IMR-90 (cell line): Measurements from ENCODE around the gene TIGIT. TPM values are rescaled to one million over a fixed set of nuclear protein-coding genes. Genes with fewer than 3 reads are reported as not detected.

Experiments used
- ATAC-seq: fragments of 200-7000 bp; cut with Tn5 transposase; 2 replicates; pipeline ENCODE4 v1.9.1; 2020; ENCODE audit warnings: low read depth, mild to moderate bottlenecking, moderate library complexity
- BruUV-seq: library from RNA; stranded (reverse); fragments of 400-500 nt; replicated peaks from 2 replicates; lab custom pipeline; 2021; lab: Mats Ljungman, UMichigan
- CTCF ChIA-PET: fragments of 300-600 bp; formaldehyde crosslinking; extraction: SDS; loops from one replicate; lab custom pipeline; 2021; ENCODE audit warnings: antibody characterized with exemption; lab: Yijun Ruan, JAX
- POLR2A ChIA-PET: fragments of 300-600 bp; sonication (Branson Sonifier 250); formaldehyde crosslinking; loops from one replicate; lab custom pipeline; 2022; ENCODE audit warnings: antibody characterized with exemption; ENCODE audit not compliant: unreplicated experiment; lab: Charles Lee
- DNase-seq: peaks from one replicate; pipeline ENCODE4 v3.0.0; 2013
- H2AFZ ChIP-seq: replicated peaks from 2 replicates; pipeline ENCODE3; 2013; ENCODE audit warnings: low read length, mild to moderate bottlenecking; ENCODE audit not compliant: poor library complexity
- H2AK5ac ChIP-seq: 2 replicates; pipeline ENCODE4 v1.6.1; 2013; ENCODE audit warnings: low read depth, low read length, inconsistent platforms
- H2AK9ac ChIP-seq: replicated peaks from 2 replicates; pipeline ENCODE3; 2013; ENCODE audit warnings: mild to moderate bottlenecking, low read depth, low read length, moderate library complexity; ENCODE audit not compliant: poor library complexity
- H2BK120ac ChIP-seq: 2 replicates; pipeline ENCODE4 v1.6.1; 2013; ENCODE audit warnings: low read depth, low read length, inconsistent platforms
- H2BK15ac ChIP-seq: 3 replicates; pipeline ENCODE4 v1.6.1; 2013; ENCODE audit warnings: low read depth, low read length, inconsistent platforms
- H2BK20ac ChIP-seq: 2 replicates; pipeline ENCODE4 v1.6.1; 2013; ENCODE audit warnings: low read depth, mild to moderate bottlenecking, inconsistent platforms, low read length, moderate library complexity
- H2BK5ac ChIP-seq: 2 replicates; pipeline ENCODE4 v1.6.1; 2013; ENCODE audit warnings: mild to moderate bottlenecking, low read depth, low read length, inconsistent platforms; ENCODE audit not compliant: poor library complexity, severe bottlenecking
- H3K14ac ChIP-seq: replicated peaks from 2 replicates; pipeline ENCODE4 v1.6.1; 2013; ENCODE audit warnings: low read depth, low read length, inconsistent platforms
- H3K18ac ChIP-seq: 2 replicates; pipeline ENCODE4 v1.6.1; 2013; ENCODE audit warnings: low read depth, low read length, control low read depth
- H3K23ac ChIP-seq: 2 replicates; pipeline ENCODE4 v1.6.1; 2013; ENCODE audit warnings: low read depth, low read length, inconsistent platforms
- H3K27ac ChIP-seq: 2 replicates; pipeline ENCODE4 v1.5.1; 2013; ENCODE audit warnings: mild to moderate bottlenecking, control low read depth, low read length; ENCODE audit not compliant: insufficient read depth
- H3K27me3 ChIP-seq: 2 replicates; pipeline ENCODE4 v1.6.1; 2013; ENCODE audit warnings: low read length; ENCODE audit not compliant: control insufficient read depth, insufficient read depth
- H3K36me3 ChIP-seq: 2 replicates; pipeline ENCODE4 v1.6.1; 2013; ENCODE audit warnings: low read length, mixed read lengths; ENCODE audit not compliant: control insufficient read depth, insufficient read depth
- H3K4ac ChIP-seq: 2 replicates; pipeline ENCODE4 v1.6.1; 2013; ENCODE audit warnings: low read depth, low read length, inconsistent platforms
- H3K4me1 ChIP-seq: 2 replicates; pipeline ENCODE4 v1.6.1; 2013; ENCODE audit warnings: low read length, mixed read lengths; ENCODE audit not compliant: control insufficient read depth, insufficient read depth
- H3K4me2 ChIP-seq: 2 replicates; pipeline ENCODE4 v1.6.1; 2013; ENCODE audit warnings: low read depth, mild to moderate bottlenecking, control low read depth, low read length, moderate library complexity
- H3K4me3 ChIP-seq: 2 replicates; pipeline ENCODE4 v1.5.1; 2013; ENCODE audit warnings: low read depth, mild to moderate bottlenecking, control low read depth, low read length, moderate library complexity; ENCODE audit not compliant: insufficient read depth
- H3K56ac ChIP-seq: 2 replicates; pipeline ENCODE4 v1.6.1; 2013; ENCODE audit warnings: low read length, inconsistent platforms; ENCODE audit not compliant: insufficient read depth; ENCODE audit errors: extremely low read depth
- H3K79me1 ChIP-seq, 2 experiments: 2 replicates each; pipeline ENCODE4 v1.6.1; 2013; ENCODE audit warnings: low read length in 2 of 2, inconsistent platforms in 1 of 2, low read depth in 1 of 2
- H3K9ac ChIP-seq: 2 replicates; pipeline ENCODE4 v1.6.1; 2013; ENCODE audit warnings: low read depth, low read length, control low read depth
- H3K9me1 ChIP-seq: 2 replicates; pipeline ENCODE4 v1.6.1; 2013; ENCODE audit warnings: low read length, inconsistent platforms; ENCODE audit not compliant: insufficient read depth
- H3K9me3 ChIP-seq: 2 replicates; pipeline ENCODE4 v1.6.1; 2013; ENCODE audit warnings: low read length; ENCODE audit not compliant: control insufficient read depth, insufficient read depth
- H4K20me1 ChIP-seq: 2 replicates; pipeline ENCODE4 v1.6.1; 2013; ENCODE audit warnings: low read length, inconsistent platforms; ENCODE audit not compliant: insufficient read depth
- H4K5ac ChIP-seq: 2 replicates; pipeline ENCODE4 v1.6.1; 2013; ENCODE audit warnings: mild to moderate bottlenecking, low read depth, low read length, control low read depth
- H4K8ac ChIP-seq, 2 experiments: 2 replicates each; pipeline ENCODE4 v1.6.1; 2013; ENCODE audit warnings: low read depth in 2 of 2, low read length in 2 of 2, control low read depth in 1 of 2, inconsistent platforms in 1 of 2
- H4K91ac ChIP-seq: 2 replicates; pipeline ENCODE4 v1.6.1; 2013; ENCODE audit warnings: low read depth, low read length, inconsistent platforms; ENCODE audit not compliant: insufficient read depth
- BHLHE40 ChIP-seq: fragments of 150-350 bp; IDR thresholded peaks from 2 replicates; pipeline ENCODE4 v1.6.1; 2016; ENCODE audit warnings: mild to moderate bottlenecking, low read depth, low read length
- CEBPB ChIP-seq: IDR thresholded peaks from 2 replicates; pipeline ENCODE4 v1.6.1; 2012; ENCODE audit warnings: low read depth, low read length, improper control_type of control experiment
- CHD1 ChIP-seq: IDR thresholded peaks from 2 replicates; pipeline ENCODE4 v1.6.1; 2012; ENCODE audit warnings: low read depth, low read length, improper control_type of control experiment
- CTCF ChIP-seq: conservative IDR thresholded peaks from 2 replicates; pipeline ENCODE4 v1.5.1; 2012; ENCODE audit warnings: mild to moderate bottlenecking, low read depth, low read length, improper control_type of control experiment
- ELK1 ChIP-seq: fragments of 150-350 bp; IDR thresholded peaks from 2 replicates; pipeline ENCODE4 v1.6.1; 2016; ENCODE audit warnings: low read depth, mild to moderate bottlenecking, low read length, moderate library complexity, borderline replicate concordance
- FOS ChIP-seq: fragments of 150-350 bp; IDR thresholded peaks from 2 replicates; pipeline ENCODE4 v1.6.1; 2016; ENCODE audit warnings: low read depth, low read length
- RAD21 ChIP-seq: IDR thresholded peaks from 2 replicates; pipeline ENCODE4 v1.6.1; 2012; ENCODE audit warnings: low read length, improper control_type of control experiment
- RCOR1 ChIP-seq: IDR thresholded peaks from 2 replicates; pipeline ENCODE4 v1.6.1; 2012; ENCODE audit warnings: mild to moderate bottlenecking, low read length, improper control_type of control experiment; ENCODE audit not compliant: insufficient replicate concordance
- RFX5 ChIP-seq: IDR thresholded peaks from 2 replicates; pipeline ENCODE4 v1.8.0; 2012; ENCODE audit warnings: low read depth, mild to moderate bottlenecking, low read length, moderate library complexity
- WGBS, 2 experiments: methylation state at CpG; one replicate each; pipeline versions ENCODE4 v1.1.5 to v1.1.7; 2013; ENCODE audit warnings: missing lambda C conversion rate in 2 of 2; ENCODE audit not compliant: insufficient read length in 1 of 2; ENCODE audit errors: extremely low coverage in 2 of 2; 5-methylcytosine and 5-hydroxymethylcytosine counted together
- dilution Hi-C: fragments of 300-500 bp; cut with HindIII; formaldehyde crosslinking; loops from one replicate; pipeline ENCODE4 v1.14.3; 2018; ENCODE audit warnings: low sequenced_read_pairs; ENCODE audit not compliant: unreplicated experiment
- in situ Hi-C: fragments of 300-500 bp; cut with MboI; formaldehyde crosslinking; loops from 3 replicates; pipeline ENCODE4 v1.14.3; 2019; ENCODE audit warnings: low sequenced_read_pairs, inconsistent platforms, mixed read lengths
- intact Hi-C: fragments of 100-400 bp; cut with micrococcal nuclease; formaldehyde crosslinking; loops from 2 replicates; pipeline ENCODE4 v1.10.0; 2022
- polyA plus RNA-seq, 3 experiments: library from polyadenylated mRNA; depleted of rRNA; stranded (reverse); fragments of >200 nt; gene quantifications; 2 replicates each; pipeline ENCODE4 v1.2.3, GENCODE V29; 2012; ENCODE audit warnings: low replicate concordance in 1 of 3
- total RNA-seq: library from RNA; depleted of rRNA; stranded (reverse); fragments of >200 nt; gene quantifications from 2 replicates; pipeline ENCODE4 v1.2.3, GENCODE V29; 2012

TIGIT gene
- total and polyA plus RNA-seq, 2 of the 4 experiments (the other 2 are of a cell fraction) = not detected

GRCh38 chr3:114308377-114308776 is 14.5 kb downstream of the TIGIT start:
- Histone ChIP-seq H2AK5ac (no peak overlapping the region), H3K4me3 (no peak overlapping the region), H4K20me1 (no peaks in the 10 kb centered on the region), H3K4me2 (no peak overlapping the region), H3K36me3 (no peaks in the 10 kb centered on the region), H3K79me1 (no peaks in the 10 kb centered on the region), H3K9me1 (no peaks in the 10 kb centered on the region; the same call in 1 of the 2 replicates), H4K5ac (no peak overlapping the region), H3K27ac (no peak overlapping the region), H3K4me1 (peaks cover under 1% of the 10 kb centered on the region; the same call in 1 of the 2 replicates), H2AK9ac (no peak overlapping the region), H4K8ac (no peak overlapping the region), H3K4ac (no peak overlapping the region), H3K18ac (no peak overlapping the region), H3K23ac (no peak overlapping the region), H3K56ac (no peak overlapping the region), H2BK15ac (no peak overlapping the region), H2AFZ (no peak overlapping the region), H3K9me3 (no peaks in the 10 kb centered on the region), H2BK20ac (no peak overlapping the region), H3K14ac (no peak overlapping the region), H4K91ac (no peak overlapping the region), H3K27me3 (peaks cover 14% of the 10 kb centered on the region), H2BK120ac (no peak overlapping the region), H2BK5ac (no peak overlapping the region), H3K9ac (no peak overlapping the region)
- 83% methylated on average over 1 of the region's 2 CpGs; no CpG with 5 or more reads in 1 of the 2 experiments for WGBS, 2 experiments
- intact Hi-C loops = no loop called here
- in situ Hi-C loops = no loop called here
- dilution Hi-C loops = no loop called here
- ATAC-seq (no peak), DNase-seq (no peak)
- ChIA-PET CTCF (no interaction called here), POLR2A (no interaction called here)
- no TSS peak for BruUV-seq
- TF ChIP-seq FOS (no peak), RAD21 (no peak), BHLHE40 (no peak), RFX5 (no peak), RCOR1 (no peak), CEBPB (no peak), CHD1 (no peak), CTCF (no peak), ELK1 (no peak)
